Stimulated activated CD4-positive, alpha-beta T cell treated with anti-CD3 and anti-CD28 coated beads, Interleukin-15, amount 100 ng/mL, for 1 hour (primary cell): ENCODE data around the gene STYXL2.

Experiments used
- DNase-seq, 2 donors: peaks; one replicate each; pipeline ENCODE4 v3.0.0-alpha.2; 2020; ENCODE audit warnings: low read depth in 1 of 2, low spot score in 1 of 2

Gene STYXL2

GRCh38 chr1:167077868-167078210, 16.0 kb upstream of the STYXL2 start:
- no peak for DNase-seq

DNA sequence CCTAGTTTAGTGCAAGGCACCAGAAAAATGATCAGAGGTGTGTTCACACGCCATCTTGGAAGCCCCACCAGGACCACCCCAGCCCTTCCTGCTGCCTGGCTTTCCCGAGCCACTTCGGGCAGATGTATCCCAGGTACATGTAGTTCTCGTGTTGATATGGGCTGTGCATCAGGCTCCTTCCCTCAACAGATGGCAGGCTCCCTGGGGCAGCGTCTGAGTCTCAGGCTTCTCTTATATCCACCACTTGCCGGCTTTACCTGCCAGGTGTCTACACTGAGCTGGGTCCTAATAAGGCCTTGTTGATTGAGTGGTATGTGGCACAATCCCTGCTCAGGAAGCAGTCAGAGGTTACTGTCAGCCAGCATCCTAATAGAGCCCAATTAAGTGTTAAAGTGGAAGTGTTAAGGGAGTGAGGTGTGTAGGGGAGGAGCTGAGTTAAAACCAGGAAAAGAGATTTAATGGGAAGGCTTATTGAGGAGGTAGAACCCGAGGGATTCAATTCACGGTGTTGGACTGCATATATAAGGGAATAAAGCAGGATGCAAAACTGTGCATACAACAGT, 12.2 kb upstream of the STYXL2 start:
- no peak for DNase-seq

- no peak for DNase-seq
These were observed 11.3 kb upstream of the STYXL2 start for GRCh38 chr1:167082511-167083027.

DNA sequence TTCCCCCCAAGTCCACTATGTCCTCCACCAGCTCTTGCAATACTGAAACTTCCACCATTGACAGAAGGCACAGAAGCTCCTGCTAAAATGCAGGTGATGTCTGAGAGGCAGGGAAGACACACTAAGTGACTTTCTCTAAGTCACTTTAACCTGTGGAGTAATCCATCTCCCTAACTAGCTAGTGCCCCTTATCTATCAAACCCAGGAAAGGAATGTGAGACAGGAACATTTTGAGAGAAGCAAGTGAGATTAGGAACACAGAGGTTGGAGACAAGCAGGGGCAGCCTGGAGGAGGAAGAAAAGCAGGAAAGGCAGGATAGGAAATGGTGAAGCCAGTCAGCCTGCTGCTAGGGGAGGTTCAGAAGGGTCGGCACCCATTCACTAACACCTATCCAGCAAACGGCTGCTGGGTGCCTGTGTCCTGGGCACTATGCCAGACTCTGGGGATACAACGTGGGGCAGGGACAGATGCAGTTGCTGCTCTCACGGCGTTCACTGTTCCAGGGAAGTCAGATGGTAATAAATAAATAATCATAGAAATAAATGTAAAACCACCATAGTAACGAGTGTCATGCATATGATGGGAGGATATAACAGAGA, 10.7 kb upstream of the STYXL2 start:
- no peak for DNase-seq

GRCh38 chr1:167083871-167084270, 10.0 kb upstream of the STYXL2 start:
- DNase-seq = no peak

DNA sequence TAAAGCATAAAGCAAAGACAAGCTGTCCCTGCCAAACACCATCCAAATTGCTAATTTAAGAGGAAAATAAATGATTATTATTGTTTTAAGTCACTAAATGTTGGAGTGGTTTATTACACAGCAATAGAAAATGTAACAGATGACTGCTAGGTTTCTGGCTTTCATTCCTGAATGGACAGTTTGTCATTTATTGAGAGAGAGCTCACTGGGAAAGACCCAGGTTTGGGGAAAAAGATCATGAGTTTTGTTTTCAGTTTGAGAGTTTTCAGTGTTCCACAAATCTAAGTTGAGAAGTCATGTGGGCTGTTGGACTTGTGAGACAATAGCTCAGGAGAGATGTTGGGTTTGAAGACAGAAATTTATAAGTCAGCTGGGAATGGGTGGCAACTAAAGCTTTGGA, 9.1 kb upstream of the STYXL2 start:
- DNase-seq = no peak

DNA sequence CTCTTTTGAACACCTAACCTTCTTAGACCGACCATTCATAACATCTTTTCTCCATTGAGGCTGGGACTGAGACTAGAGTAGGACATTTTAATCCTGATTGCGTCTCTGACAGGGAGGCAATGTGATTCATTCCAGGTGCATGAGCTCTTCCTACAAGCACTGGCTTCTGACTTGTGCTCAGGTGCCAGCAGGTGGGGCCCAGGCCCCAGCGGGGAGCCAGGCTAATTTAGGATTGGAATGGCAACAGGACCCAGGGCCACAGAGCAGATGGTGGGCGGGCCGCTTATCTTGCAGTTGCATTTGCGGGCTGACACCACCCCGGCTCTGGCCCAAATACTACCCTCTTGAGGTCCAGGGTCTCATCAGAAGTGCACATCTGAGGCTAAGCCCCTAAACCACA, 7.8 kb upstream of the STYXL2 start:
- no peak for DNase-seq

DNA sequence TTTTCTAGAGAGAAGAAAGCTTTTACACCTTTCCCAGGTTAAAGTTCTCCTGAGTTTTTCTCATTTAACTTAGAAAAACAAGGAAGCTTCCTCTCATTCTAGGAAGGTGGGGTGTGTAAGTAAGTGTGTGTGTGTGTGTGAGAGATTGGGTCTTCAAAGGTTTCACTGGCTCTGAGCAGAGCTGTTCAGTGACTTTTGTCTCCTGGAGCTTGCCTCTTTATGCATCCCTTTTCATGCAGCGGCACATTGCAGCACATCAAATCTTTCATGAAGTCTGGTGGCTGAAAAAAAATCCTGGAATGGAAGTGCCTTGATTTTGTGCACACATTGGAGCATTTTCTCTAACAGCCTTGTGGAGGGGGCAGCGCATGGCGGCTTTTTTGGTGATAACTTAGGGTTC, 7.1 kb upstream of the STYXL2 start:
- DNase-seq = no peak

- DNase-seq = no peak
These were observed 5.0 kb upstream of the STYXL2 start for GRCh38 chr1:167088746-167089417.

GRCh38 chr1:167089939-167090313, 3.9 kb upstream of the STYXL2 start:
- no peak for DNase-seq

- no peak for DNase-seq
These were observed 3.4 kb upstream of the STYXL2 start, which contains the start of gene GPA33 for GRCh38 chr1:167090314-167090942. GPA33 (minus strand) TSS chr1:167090377; CDS start chr1:167090287, 90 bp downstream.

- no peak for DNase-seq
These were observed 1.2 kb upstream of the STYXL2 start for GRCh38 chr1:167092653-167093052.

- no peak for DNase-seq
These were observed 815 bp downstream of the STYXL2 start for GRCh38 chr1:167094690-167095089.

- no peak for DNase-seq
These were observed 1.5 kb downstream of the STYXL2 start for GRCh38 chr1:167095368-167095767.

DNA sequence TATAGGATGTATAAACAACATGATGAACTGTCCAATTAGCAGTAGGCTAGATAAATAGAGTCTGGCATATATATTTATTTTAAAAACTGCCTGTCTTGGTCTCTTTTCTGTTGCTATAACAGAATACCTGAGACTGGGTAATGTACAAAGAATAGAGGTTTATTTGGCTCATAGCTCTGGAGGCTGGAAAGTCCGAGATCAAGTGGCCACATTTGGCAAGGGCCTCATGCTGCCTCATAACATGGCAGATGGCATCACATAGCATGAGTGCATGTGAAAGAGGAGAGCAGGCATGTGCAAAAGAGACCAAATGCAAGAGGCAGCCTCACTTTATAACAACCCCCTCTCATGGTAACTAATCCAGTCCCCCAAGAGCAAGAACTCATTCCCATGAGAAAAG, 6.0 kb downstream of the STYXL2 start:
- DNase-seq = no peak

DNA sequence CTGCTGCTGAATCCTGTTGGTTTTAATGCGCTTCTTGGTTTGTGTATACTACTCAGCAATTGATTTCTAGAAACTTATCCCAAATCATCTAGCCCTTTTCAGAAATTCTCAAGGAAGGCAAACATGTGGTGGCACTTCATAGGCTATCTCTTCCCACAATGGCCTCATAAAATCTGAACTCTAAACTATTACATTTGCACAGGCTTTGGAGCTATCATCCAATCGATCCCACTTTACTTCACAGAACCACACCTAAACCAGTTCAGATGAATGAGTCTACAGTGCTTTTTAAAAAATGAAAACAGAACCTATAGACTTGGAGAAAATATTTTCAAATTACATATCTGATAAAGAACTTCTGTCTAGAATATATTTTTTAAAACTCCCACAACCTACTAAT, 6.9 kb downstream of the STYXL2 start:
- no peak for DNase-seq

DNA sequence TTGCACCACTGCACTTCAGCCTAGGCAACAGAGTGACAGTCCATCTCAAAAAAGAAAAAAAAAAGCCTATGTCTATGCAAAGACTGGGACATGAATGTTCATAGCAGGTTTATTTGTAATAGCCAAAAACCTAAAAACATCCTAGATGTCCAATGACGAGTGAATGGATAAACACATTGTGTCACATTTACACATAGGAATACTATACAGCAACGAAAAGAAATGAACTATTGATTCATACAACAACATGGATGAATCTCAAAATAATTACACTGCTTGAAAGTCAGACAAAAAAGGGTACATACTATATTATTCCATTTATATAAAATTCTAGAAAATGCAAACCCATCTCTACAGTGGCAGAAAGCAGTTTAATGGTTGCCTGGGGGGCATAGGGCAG, 7.9 kb downstream of the STYXL2 start:
- no peak for DNase-seq

DNA sequence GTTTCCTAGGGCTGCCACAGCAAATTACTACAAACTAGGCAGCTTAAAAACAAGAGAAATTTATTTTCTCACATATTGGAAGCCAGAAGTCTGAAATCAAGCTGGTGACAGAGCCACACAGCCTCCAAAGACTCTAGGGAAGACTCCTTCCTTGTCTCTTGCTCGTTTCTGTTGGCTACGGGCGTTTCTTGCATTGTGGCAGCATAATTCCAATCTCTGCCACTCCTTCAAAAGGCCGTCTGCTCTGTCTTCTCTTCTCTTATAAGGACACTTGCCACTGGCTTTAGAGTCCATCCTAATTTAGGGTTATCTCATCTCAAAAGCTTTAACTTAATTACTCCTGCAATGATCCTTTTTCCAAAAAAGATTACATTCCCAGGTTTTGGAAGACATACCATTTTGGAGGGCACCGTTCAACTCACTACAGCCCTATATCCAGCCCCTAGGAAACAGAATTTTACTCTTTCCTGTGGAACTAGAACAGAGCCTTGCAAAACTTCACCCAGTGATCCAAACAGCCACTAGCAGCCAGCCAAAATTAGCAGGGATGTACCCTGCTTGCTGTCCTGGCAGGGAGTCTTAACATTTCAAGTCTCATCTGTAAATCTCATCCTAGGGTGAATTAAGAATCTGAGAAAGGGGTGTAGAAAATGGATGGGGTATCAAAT, 9.2 kb downstream of the STYXL2 start:
- no peak for DNase-seq

- no peak for DNase-seq
These were observed 10.4 kb downstream of the STYXL2 start for GRCh38 chr1:167104256-167104633.

DNA sequence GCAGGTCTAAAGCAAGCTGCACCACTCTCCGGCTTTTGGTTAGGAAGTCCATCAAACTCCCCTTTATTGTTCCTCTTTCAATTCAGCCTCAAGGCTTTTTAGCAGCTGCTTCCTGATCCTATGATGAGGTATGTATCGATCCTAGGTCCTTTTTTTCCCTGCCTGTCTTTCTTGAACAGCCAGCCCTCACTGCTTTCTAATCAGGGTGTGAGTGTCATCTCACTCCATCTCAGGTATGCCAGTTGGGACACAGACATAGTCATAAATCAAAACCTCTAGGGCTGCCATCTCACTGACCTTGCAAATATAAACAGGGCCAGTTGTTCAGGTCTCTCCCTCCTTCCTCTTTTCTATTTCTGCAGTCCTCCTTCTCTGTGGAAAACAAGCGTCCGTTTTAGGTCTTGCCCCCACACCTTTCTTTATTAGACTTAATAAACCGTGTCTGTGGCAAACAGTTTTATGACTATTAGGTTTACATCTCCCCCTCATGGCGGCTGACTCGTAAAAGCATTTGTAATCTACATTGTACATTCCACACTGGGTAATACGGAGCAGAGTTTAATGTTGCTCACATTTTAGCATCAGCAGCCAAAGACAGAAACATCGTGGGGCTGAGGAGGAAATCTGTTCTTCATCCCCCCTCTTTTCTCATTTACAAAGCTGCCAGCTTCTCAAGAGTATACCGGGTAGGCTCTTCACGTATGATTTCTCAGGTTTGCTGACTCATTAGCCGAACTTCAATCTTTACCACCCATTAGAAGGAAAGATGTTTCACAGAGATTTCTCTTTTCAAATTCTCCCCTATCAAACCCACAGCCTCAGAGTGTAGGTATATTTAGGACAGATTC, 11.6 kb downstream of the STYXL2 start:
- no peak for DNase-seq

GRCh38 chr1:167106119-167106461, 12.2 kb downstream of the STYXL2 start:
- no peak for DNase-seq
